HG03159 (cell line): Measurements from ENCODE around the gene PSMD7.
"Not testable (repeated sequence)": the region's sequence is repeated elsewhere in the genome, so short reads cannot be mapped to it uniquely, and the experiment has no call there.

Experiments used
- ATAC-seq: cut with Tn5 transposase; IDR thresholded peaks from one replicate; pipeline ENCODE4 v1.9.1; 2021; ENCODE audit warnings: mild to moderate bottlenecking, moderate library complexity; ENCODE audit not compliant: unreplicated experiment

Gene PSMD7

DNA sequence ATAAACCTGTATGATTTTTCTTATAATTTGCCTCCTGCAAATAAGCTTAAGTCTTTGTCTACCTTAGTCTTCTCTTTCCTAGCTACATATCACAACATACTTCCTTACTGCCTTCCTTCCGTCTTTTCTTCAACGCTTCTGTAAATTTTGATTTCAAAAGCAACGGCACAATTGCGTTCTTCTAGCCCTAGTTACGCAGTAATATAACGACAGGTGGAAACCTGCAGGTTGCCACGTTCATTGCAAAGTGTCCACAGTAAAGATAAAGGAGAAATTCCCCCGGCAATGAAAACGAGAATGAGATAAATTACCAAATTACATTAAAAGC is 546 bp upstream of the PSMD7 start:
- ATAC-seq = peak; percentile 8

DNA sequence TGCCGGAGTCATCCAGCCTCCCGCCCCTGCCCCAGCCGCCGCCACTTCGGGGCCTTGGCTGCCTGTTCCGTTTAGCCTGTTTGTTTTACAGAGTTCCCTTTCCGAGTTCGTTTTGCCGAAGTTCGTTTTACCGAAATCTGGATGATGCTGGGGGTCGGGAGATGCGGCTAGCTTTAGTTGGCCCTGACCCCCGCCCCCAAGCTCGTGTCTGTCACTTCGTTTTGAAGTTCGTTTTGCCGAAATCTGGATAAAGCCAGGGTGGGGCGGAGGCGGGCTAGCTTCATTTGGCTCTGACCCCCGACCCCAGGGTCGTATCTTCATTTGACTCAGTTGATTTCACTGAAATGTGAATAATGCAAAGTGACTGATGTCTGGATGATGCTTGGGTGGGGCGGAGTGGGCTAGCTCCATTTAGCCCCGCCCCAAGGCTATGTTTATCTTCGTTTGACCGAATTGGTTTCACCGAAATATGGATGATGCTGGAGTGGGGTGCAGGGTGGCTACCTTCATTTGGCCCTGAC is 591 bp downstream of the PSMD7 start:
- ATAC-seq = peak; percentile 33

GRCh38 chr16:74298104-74298503 is 1.5 kb downstream of the PSMD7 start:
- no peak for ATAC-seq

GRCh38 chr16:74302341-74302740 is 5.7 kb downstream of the PSMD7 start:
- no peak for ATAC-seq

GRCh38 chr16:74304164-74304834 is 7.7 kb downstream of the PSMD7 start:
- no peak for ATAC-seq

GRCh38 chr16:74304835-74305176 is 8.2 kb downstream of the PSMD7 start:
- no peak for ATAC-seq

GRCh38 chr16:74305281-74305680 is 8.7 kb downstream of the PSMD7 start:
- ATAC-seq = no peak

DNA sequence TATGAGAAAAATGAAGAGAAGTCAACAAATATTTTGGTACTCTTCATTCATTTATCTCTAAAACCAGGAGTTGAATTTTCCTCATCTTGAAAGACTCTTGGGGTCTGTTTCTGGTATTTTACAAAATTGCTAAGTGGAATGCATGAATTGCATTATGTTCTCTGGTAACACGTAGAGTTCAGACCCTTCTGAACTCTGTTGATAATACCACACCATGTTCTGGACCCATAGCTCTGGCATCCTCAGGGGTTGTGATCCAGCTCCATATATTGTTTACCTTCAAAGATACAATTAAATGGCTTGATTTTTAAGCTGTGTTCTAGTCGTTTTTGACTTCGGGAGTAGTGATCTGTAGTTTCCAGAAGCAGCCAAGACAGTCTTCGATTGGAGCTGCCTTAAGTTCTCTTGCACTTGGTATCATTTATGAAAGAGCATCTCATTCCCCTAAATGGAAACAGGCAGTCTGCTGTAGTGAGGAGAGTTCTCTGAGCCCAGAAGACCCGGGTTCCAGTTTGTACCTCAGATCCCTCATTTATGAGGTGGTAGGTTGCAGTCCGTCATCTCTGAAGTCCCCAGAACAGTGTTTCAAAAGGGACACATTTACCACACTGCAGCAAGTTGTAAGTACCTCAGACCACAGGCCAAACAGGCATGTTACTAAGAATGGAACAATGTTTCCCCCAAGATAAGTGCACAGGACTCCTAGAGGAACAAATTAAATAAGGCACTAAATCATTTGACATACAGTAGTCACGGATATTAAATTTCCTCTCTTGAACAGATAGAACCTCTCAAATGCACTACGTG is 9.6 kb downstream of the PSMD7 start:
- no peak for ATAC-seq

- no peak for ATAC-seq
Measured at GRCh38 chr16:74307383-74307782, 10.8 kb downstream of the PSMD7 start.

DNA sequence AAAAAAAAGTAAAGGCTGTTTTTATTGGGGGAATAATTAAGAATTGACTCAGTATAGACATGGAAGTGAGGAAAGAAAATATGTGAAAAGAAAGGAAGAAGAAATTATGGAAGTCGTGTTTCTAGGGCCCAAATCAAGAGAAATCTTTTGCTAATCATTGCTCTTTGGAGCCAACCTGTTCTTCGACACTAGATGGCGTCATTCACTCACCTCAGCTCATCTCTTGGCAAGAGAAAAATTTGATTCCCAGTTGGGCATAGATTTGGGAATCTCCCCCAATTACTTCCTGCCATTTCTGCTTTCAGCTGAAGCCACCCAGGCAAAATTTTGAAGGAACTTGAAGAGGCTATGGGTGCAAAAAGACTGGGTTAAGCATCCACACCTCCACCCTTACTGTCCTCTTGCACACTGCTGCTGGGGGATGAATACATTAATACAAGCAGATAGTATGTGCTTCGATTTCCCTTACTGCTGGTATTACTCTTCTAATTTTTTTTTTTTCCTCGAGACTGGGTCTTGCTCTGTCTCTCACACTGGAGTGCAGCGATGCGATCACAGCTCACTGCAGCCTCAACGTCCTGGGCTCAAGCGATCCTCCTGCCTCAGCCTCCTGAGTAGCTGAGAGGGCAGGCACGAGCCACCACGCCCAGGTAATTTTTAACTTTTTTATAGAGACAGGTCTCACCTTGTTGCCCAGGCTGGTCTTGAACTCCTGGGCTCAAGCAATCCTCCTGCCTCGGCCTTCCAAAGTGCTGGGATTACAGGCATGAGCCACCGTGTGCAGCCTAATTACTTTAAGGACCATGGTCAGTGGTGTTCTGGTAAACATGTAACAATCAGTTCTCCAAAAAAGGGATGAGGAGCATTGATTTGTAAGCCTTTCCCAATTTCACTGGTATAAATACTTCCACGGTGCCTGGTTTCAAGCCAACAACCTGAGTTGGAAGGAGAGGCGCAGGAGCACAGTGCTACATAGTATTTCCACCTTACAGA is 13.5 kb downstream of the PSMD7 start:
- ATAC-seq = no peak

DNA sequence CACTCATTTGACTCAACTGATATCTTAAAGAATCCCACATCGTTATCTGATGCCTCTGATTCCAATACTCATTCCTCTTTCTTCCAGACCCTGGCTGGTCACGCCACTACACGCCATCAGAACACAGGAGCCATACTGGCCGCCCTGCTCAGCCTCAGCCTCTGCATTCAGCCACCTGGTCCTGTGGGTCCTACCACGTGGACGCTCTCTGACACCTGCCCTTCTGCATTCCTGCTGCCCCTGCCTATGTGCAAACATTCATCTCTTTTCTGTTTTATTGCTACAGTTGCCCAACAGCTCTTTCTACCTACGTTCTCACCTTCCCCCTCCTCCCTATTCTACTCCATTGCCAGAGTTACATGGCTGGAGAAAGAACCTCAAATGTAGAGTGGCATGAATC is 18.4 kb downstream of the PSMD7 start:
- no peak for ATAC-seq

- no peak for ATAC-seq
Measured at GRCh38 chr16:74320707-74321106, 24.1 kb downstream of the PSMD7 start.

- no peak for ATAC-seq
Measured at GRCh38 chr16:74321356-74321755, 24.7 kb downstream of the PSMD7 start.

- ATAC-seq = no peak
Measured at GRCh38 chr16:74322301-74322710, 25.7 kb downstream of the PSMD7 start.

DNA sequence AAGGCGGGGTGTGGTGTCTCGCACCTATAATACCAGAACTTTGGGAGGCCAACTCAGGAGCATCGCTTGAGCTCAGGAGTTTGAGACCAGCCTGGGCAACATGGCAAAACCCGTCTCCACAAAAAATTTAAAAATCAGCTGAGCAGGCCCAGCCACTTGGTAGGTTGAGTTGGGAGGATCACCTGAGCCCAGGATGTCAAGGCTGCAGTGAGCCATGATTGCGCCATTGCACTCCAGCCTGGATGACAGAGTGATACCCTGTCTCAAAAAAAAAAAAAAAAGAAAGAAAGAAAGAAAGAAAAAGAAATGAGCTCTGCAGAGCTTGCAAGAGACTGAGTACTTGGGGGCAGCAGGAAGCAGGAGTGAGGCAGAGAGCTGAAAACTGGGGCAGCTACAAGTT is 28.2 kb downstream of the PSMD7 start:
- not testable (repeated sequence) for ATAC-seq

GRCh38 chr16:74325641-74326040 is 29.0 kb downstream of the PSMD7 start:
- ATAC-seq = no peak

DNA sequence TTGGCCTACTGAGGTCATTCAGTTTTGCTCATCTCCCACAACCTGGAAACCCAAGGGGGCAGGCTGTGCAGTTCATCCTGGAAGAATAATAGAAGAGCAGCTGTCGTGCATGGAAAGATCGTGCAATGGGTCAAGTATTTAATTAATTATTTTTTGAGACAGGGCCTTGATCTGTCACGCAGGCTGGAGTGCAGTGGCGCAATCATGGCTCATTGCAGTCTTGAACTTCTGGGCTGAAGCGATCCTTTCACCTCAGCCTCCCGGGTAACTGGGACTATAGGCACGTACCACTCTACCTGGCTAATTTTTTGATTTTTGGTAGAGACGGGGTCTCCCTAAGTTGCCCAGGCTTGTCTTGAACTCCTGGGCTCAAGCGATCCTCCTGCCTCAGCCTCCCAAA is 31.7 kb downstream of the PSMD7 start:
- not testable (repeated sequence) for ATAC-seq

DNA sequence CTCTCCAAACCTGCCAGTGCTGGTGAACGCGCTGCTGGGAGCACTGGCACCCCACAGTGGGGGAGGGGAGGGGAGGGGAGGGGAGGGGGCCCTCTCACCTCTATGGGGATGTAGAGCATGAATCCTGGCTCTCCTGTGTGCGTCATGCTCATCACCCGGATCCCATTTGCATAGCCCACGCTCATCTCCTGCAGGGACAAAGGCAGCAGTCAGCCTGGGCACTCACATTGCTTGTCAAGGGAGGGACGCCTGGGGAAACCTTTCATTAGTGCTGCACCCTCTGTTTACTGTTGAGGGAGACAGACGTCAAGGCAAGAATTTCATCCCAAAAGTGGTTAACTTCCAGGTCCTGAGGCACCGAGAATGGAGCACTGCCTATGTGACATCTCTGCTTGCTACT is 35.9 kb downstream of the PSMD7 start:
- not testable (repeated sequence) for ATAC-seq

DNA sequence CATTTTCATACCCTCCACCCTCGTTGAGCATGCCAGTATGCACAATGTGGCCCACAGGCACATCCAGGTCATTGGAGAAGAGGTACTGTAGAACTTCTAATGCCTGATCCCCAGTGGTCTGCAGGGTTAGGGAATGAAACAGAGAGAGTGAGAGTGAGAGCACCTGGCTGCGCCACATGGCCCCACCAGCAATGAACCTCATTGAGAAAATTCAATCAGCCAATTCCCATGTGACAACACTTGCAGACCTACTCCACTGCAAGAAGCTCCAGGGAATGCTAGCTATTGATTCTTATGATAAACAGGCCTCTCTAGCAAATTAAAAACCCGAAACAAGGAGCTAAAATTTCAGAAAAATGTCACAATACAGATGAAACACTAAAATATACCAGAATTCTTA is 40.9 kb downstream of the PSMD7 start:
- not testable (repeated sequence) for ATAC-seq

DNA sequence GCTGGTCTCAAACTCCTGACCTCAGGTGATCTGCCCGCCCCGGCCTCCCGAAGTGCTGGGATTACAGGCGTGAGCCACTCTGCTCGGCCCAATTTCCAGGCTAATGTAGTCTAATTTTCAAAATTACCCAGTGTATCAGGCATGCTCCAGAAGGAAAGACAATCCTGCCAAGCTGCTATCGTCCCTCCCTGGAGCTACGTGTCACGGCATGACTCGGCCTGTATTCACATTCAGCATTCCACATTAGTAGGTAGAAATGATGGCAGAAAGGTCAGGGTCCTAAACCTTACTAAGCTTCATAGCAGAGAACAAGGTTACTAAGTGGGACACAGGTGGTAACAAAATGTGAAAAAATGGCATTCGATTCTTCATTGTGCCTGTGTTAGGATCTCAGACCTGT is 42.6 kb downstream of the PSMD7 start:
- ATAC-seq = not testable (repeated sequence)

- ATAC-seq = not testable (repeated sequence)
Measured at GRCh38 chr16:74353038-74353437, 56.4 kb downstream of the PSMD7 start.
